ENCODE data around the gene SLAMF1.

The SLAMF1 gene

GRCh38 chr1:160605792-160606479, 40.9 kb downstream of the SLAMF1 start:
- no peak overlapping the region for H3K4me3 ChIP-seq
- TF ChIP-seq, protein P1, sequence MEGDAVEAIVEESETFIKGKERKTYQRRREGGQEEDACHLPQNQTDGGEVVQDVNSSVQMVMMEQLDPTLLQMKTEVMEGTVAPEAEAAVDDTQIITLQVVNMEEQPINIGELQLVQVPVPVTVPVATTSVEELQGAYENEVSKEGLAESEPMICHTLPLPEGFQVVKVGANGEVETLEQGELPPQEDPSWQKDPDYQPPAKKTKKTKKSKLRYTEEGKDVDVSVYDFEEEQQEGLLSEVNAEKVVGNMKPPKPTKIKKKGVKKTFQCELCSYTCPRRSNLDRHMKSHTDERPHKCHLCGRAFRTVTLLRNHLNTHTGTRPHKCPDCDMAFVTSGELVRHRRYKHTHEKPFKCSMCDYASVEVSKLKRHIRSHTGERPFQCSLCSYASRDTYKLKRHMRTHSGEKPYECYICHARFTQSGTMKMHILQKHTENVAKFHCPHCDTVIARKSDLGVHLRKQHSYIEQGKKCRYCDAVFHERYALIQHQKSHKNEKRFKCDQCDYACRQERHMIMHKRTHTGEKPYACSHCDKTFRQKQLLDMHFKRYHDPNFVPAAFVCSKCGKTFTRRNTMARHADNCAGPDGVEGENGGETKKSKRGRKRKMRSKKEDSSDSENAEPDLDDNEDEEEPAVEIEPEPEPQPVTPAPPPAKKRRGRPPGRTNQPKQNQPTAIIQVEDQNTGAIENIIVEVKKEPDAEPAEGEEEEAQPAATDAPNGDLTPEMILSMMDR (IDR thresholded peaks at IDR 0.05): no peak
- H3K27me3 ChIP-seq: peaks cover 0 to 3% of the 10 kb centered on the region in 2 donors
- H3K4me1 ChIP-seq: no peaks in the 10 kb centered on the region
- no peak for DNase-seq
- no peak overlapping the region for H3K27ac ChIP-seq
- H3K36me3 ChIP-seq: no peaks in the 10 kb centered on the region
- intact Hi-C loops (cut with DNase I; ENCODE audit: low total_unique reads): no loop called here
- H3K9me3 ChIP-seq: peaks cover 0 to 5% (median 5%) of the 10 kb centered on the region in 3 donors

GRCh38 chr1:160605205-160605604, 41.6 kb downstream of the SLAMF1 start:
- H3K27ac ChIP-seq: no peak overlapping the region
- H3K36me3 ChIP-seq: no peaks in the 10 kb centered on the region
- peaks cover 0 to 3% of the 10 kb centered on the region in 2 donors for H3K27me3 ChIP-seq
- DNase-seq: no peak
- intact Hi-C loops (cut with DNase I; ENCODE audit: low total_unique reads): no loop called here
- TF ChIP-seq, protein P1 (IDR thresholded peaks at IDR 0.05): no peak
- H3K4me3 ChIP-seq: no peak overlapping the region
- peaks cover 0 to 12% (median 7%) of the 10 kb centered on the region in 3 donors for H3K9me3 ChIP-seq
- no peaks in the 10 kb centered on the region for H3K4me1 ChIP-seq

- no peak for DNase-seq
- intact Hi-C loops (cut with DNase I; ENCODE audit: low total_unique reads): no loop called here
These were observed 49.1 kb downstream of the SLAMF1 start for GRCh38 chr1:160597705-160598104.

GRCh38 chr1:160597051-160597450, 49.8 kb downstream of the SLAMF1 start:
- no peaks in the 10 kb centered on the region for H3K27me3 ChIP-seq
- DNase-seq: no peak
- H3K36me3 ChIP-seq: no peaks in the 10 kb centered on the region
- peaks cover 0 to 12% (median 7%) of the 10 kb centered on the region in 3 donors for H3K9me3 ChIP-seq
- H3K4me3 ChIP-seq: no peak overlapping the region
- no peak overlapping the region for H3K27ac ChIP-seq
- H3K4me1 ChIP-seq: no peaks in the 10 kb centered on the region
- TF ChIP-seq, protein P1 (IDR thresholded peaks at IDR 0.05): no peak
- intact Hi-C loops (cut with DNase I; ENCODE audit: low total_unique reads): no loop called here

More at GRCh38 chr1:160597705-160598104, 49.1 kb downstream of the SLAMF1 start:
- TF ChIP-seq, protein P1 (IDR thresholded peaks at IDR 0.05): no peak
- Histone ChIP-seq H3K27me3 (no peaks in the 10 kb centered on the region), H3K4me1 (no peaks in the 10 kb centered on the region), H3K36me3 (no peaks in the 10 kb centered on the region), H3K27ac (no peak overlapping the region), H3K4me3 (no peak overlapping the region), H3K9me3 (peaks cover 0 to 12% (median 7%) of the 10 kb centered on the region in 3 donors)

DNA sequence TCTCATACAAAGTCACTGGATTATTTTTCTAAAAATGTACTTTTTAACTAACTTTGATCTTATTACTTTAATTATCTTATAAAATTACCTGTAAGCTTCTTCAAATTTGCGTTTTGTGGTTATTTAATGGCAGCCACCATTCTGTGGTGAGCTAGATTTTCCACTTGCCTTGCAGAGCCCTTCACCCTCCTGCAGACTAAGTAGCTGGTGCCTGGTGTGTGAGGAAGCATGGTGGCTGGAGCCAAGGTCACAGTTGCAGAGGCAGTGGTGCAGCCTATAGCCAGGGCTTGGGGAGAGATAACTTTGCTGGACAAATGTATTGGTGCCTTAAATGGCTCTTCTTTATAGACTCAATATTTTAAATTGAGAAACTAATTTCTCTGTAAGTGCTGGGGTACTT, 56.4 kb downstream of the SLAMF1 start:
- intact Hi-C loops (cut with DNase I; ENCODE audit: low total_unique reads): no loop called here
- Histone ChIP-seq H3K4me1 (no peaks in the 10 kb centered on the region), H3K4me3 (no peak overlapping the region), H3K9me3 (no peaks in the 10 kb centered on the region), H3K27ac (no peak overlapping the region), H3K27me3 (no peaks in the 10 kb centered on the region), H3K36me3 (no peaks in the 10 kb centered on the region)
- TF ChIP-seq, protein P1 (IDR thresholded peaks at IDR 0.05): no peak
- DNase-seq: no peak
